Sigmoid colon (tissue), 7 donors: ENCODE measurements around the gene NEK4. TPM values are rescaled to one million over a fixed set of nuclear protein-coding genes. Genes with fewer than 3 reads are reported as not detected.
A peak's percentile ranks its signal among the peaks of the same experiment; 100 is the strongest.

Source experiments
- DNase-seq: peaks from one replicate; pipeline ENCODE4 v3.0.0-alpha.2; 2019
- H3K27ac ChIP-seq, 4 donors: fragments of 200-600 bp; sonication (generic); one replicate each; pipeline ENCODE4 v1.5.1; 2016 to 2019; ENCODE audit warnings: mild to moderate bottlenecking in 1 of 4
- H3K27me3 ChIP-seq, 3 donors: fragments of 200-600 bp; sonication (generic); one replicate each; pipeline ENCODE4 v1.5.1; 2019; ENCODE audit warnings: mild to moderate bottlenecking in 1 of 3
- H3K36me3 ChIP-seq, 4 donors: fragments of 200-600 bp; sonication (generic); one replicate each; pipeline ENCODE4 v1.5.1; 2016 to 2019
- H3K4me1 ChIP-seq, 4 donors: fragments of 200-600 bp; sonication (generic); one replicate each; pipeline ENCODE4 v1.5.1; 2017 to 2019
- H3K4me3 ChIP-seq, 4 donors: fragments of 200-600 bp; sonication (generic); one replicate each; pipeline ENCODE4 v1.5.1; 2017 to 2019; ENCODE audit warnings: mild to moderate bottlenecking in 2 of 4, moderate library complexity in 1 of 4
- H3K9me3 ChIP-seq, 4 donors: fragments of 200-600 bp in 3 of 4; sonication (generic) in 3 of 4; one replicate each; pipeline versions ENCODE4 v1.5.1 to v1.6.1; 2013 to 2019
- EP300 ChIP-seq, 4 donors: sonication (generic); formaldehyde crosslinking; IDR thresholded peaks; one replicate each; pipeline ENCODE4 v1.6.1; 2017; ENCODE audit warnings: antibody characterized with exemption in 4 of 4
- POLR2A ChIP-seq, 2 donors: fragments of 450-650 bp; IDR thresholded peaks; one replicate each; pipeline ENCODE4 v1.6.1; 2016; ENCODE audit warnings: antibody characterized with exemption in 2 of 2, mild to moderate bottlenecking in 2 of 2, moderate library complexity in 2 of 2
- POLR2AphosphoS5 ChIP-seq, 4 donors: sonication (generic); formaldehyde crosslinking; IDR thresholded peaks; one replicate each; pipeline ENCODE4 v1.6.1; 2017; ENCODE audit warnings: antibody characterized with exemption in 4 of 4
- WGBS, 2 donors: extraction: QIAGEN DNeasy Blood & Tissue Kit; methylation state at CpG; one replicate each; pipeline ENCODE4 v1.1.7; 2013; 5-methylcytosine and 5-hydroxymethylcytosine counted together
- intact Hi-C: fragments of 100-400 bp; cut with DNase I; formaldehyde crosslinking; loops from one replicate; pipeline ENCODE4 v1.15.1; 2023
- polyA plus RNA-seq, 3 donors: library from polyadenylated mRNA; stranded (reverse); fragments of 200-250 nt; gene quantifications; one replicate each; pipeline ENCODE4 v1.2.3, GENCODE V29; 2013
- small RNA-seq, 3 donors: library from RNA; depleted of rRNA; stranded (forward); fragments of <200 nt; gene quantifications; one replicate each; pipeline ENCODE3, GENCODE V24; 2016
- total RNA-seq, 4 donors: library from RNA; depleted of rRNA; stranded (reverse); fragments of >200 nt; gene quantifications; one replicate each; pipeline ENCODE4 v1.1.0, GENCODE V29; 2016
- TF ChIP-seq, protein P1 (sequence below), 4 experiments: fragments of 450-650 bp in 3 of 4; fragments of 200-600 bp in 1 of 4; IDR thresholded peaks; one replicate each; pipeline ENCODE4 v1.5.1; 2016 to 2019; ENCODE audit warnings: antibody characterized with exemption in 4 of 4, mild to moderate bottlenecking in 3 of 4, moderate library complexity in 2 of 4
- donor health status: healthy with polysubstance abuse.
- donor health status: Bipolar disorder and iron deficiency.
- donor health status: healthy.

Gene NEK4
- total and polyA plus RNA-seq, 7 donors = 7.4 to 19.4 (median 17.1) TPM

DNA sequence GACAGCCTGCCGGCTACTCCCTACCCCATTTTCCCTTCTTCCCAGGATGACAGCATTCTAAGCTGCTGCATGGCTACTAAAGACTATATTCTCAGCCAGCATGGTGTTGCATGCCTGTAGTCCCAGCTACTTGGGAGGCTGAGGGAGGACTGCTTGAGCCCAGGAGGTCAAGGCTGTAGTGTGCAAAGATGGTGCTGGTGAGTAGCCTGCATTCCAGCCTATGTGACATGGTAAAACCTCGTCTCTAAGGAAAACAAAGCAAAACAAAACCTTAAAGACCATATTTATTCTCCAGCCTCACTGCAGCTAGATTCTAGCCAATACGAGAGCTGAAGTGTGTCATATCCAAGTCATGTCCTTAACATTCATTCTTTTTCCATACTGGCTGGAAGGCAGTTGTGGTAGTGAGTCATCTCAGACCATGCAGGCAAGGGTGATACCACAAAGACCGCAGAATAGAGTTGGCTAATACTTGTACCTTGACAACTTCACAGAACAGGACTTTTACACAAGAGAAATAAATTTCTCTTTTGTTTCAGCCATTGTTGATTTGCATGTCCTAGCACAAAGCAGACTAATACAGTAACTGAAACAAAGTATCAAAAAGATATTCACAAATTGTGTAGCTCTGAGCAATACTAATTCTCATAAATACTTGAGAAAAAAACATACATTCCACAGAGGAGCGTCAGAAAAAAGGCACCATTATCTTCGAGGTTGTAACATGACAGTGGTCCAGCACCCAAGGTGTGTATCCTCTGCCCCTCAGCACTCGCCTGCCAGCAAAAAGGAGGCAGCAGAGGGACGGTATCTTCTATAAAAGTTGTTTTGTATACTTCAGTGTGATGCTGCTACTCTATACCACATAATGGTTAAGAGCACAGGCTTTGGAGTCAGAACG is 99.9 kb downstream of the NEK4 start:
- intact Hi-C loops = no loop called here
- H3K9me3 ChIP-seq = no peaks in the 10 kb centered on the region
- DNase-seq = no peak
- TF ChIP-seq, protein P1, sequence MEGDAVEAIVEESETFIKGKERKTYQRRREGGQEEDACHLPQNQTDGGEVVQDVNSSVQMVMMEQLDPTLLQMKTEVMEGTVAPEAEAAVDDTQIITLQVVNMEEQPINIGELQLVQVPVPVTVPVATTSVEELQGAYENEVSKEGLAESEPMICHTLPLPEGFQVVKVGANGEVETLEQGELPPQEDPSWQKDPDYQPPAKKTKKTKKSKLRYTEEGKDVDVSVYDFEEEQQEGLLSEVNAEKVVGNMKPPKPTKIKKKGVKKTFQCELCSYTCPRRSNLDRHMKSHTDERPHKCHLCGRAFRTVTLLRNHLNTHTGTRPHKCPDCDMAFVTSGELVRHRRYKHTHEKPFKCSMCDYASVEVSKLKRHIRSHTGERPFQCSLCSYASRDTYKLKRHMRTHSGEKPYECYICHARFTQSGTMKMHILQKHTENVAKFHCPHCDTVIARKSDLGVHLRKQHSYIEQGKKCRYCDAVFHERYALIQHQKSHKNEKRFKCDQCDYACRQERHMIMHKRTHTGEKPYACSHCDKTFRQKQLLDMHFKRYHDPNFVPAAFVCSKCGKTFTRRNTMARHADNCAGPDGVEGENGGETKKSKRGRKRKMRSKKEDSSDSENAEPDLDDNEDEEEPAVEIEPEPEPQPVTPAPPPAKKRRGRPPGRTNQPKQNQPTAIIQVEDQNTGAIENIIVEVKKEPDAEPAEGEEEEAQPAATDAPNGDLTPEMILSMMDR (IDR thresholded peaks at IDR 0.05) = no peak
- TF ChIP-seq POLR2AphosphoS5 (IDR thresholded peaks at IDR 0.05) (no peak), POLR2A (IDR thresholded peaks at IDR 0.05) (no peak), EP300 (IDR thresholded peaks at IDR 0.05) (no peak)
- 76 to 77% methylated on average over 9 of the region's 9 CpGs for WGBS, 2 donors
- H3K27me3 ChIP-seq = no peaks in the 10 kb centered on the region
- H3K27ac ChIP-seq = peak overlapping the region; percentile 21 to 63 (median 54)
- no peak overlapping the region for H3K4me3 ChIP-seq
- H3K36me3 ChIP-seq = peaks cover 0 to 68% (median 10%) of the 10 kb centered on the region in 4 donors
- H3K4me1 ChIP-seq = peaks cover 0 to 22% (median 17%) of the 10 kb centered on the region in 4 donors

- WGBS, 2 donors = 95 to 96% methylated on average over 3 of the region's 3 CpGs
These were observed 107.6 kb downstream of the NEK4 start for GRCh38 chr3:52663098-52663497.

DNA sequence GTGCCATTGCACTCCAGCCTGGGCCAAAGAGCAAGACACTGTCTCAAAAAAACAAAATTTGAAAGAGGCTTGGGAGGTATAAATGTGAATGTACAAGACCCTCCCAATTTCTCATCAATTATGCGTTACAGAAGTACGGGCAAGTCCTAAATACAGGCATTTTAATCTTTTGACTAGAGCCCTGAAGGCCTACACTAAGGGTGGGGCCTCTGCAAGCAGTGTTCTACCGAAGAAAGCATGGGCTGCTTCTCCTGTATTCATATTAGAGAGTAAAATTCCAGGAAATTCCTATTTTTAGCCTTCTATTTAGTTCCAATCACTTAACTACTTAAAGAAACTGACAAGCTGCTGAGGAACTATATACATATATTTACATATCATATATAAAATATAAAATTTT is 110.7 kb downstream of the NEK4 start:
- TF ChIP-seq POLR2A (IDR thresholded peaks at IDR 0.05) (no peak), EP300 (IDR thresholded peaks at IDR 0.05) (no peak), POLR2AphosphoS5 (IDR thresholded peaks at IDR 0.05) (no peak)
- TF ChIP-seq, protein P1 (IDR thresholded peaks at IDR 0.05) = no peak
- Histone ChIP-seq H3K27ac (no peak overlapping the region), H3K36me3 (peaks cover 27 to 88% (median 42%) of the 10 kb centered on the region in 4 donors), H3K27me3 (no peaks in the 10 kb centered on the region), H3K9me3 (no peaks in the 10 kb centered on the region), H3K4me3 (no peak overlapping the region), H3K4me1 (no peaks in the 10 kb centered on the region)
- intact Hi-C loops = no loop called here
- 63 to 94% methylated on average over 3 of the region's 3 CpGs for WGBS, 2 donors
- DNase-seq = no peak

More at GRCh38 chr3:52663098-52663497, 107.6 kb downstream of the NEK4 start:
- TF ChIP-seq EP300 (IDR thresholded peaks at IDR 0.05) = no peak
- TF ChIP-seq, protein P1 (IDR thresholded peaks at IDR 0.05) = no peak
- TF ChIP-seq POLR2AphosphoS5 (IDR thresholded peaks at IDR 0.05) = no peak
- no peak for TF ChIP-seq POLR2A (IDR thresholded peaks at IDR 0.05)
- Histone ChIP-seq H3K4me1 (no peaks in the 10 kb centered on the region), H3K27ac (no peak overlapping the region), H3K27me3 (no peaks in the 10 kb centered on the region), H3K9me3 (no peaks in the 10 kb centered on the region), H3K4me3 (no peak overlapping the region), H3K36me3 (peaks cover 16 to 88% (median 26%) of the 10 kb centered on the region in 4 donors)
- no peak for DNase-seq
- intact Hi-C loops = no loop called here

Small RNAs within 50 kb of the gene (small RNA-seq; reads per million reads assigned to genes)
- gene AC006254.2 (0 reads per million in 3 donors), gene RF00569 (2,943 to 5,159 (median 3,212) reads per million in 3 donors), gene RF01183 (0 reads per million in 3 donors), gene SNORD19 (0 reads per million in 3 donors), gene SNORD19B (0 reads per million in 3 donors), gene SNORD69 (1,990 to 3,393 (median 3,275) reads per million in 3 donors)

Other genes starting within 250 kb of the NEK4 start
- 10 to 100 TPM; 13.8 to 23.7 (median 17.3) TPM for gene NT5DC2, start 237.1 kb downstream of the NEK4 start, total RNA-seq
- gene NT5DC2, start 237.1 kb downstream of the NEK4 start, polyA plus RNA-seq = 10 to 100 TPM in 2 of 3 donors, 1 to 10 TPM in 1; 9.0 to 32.8 (median 12.9) TPM
- 1 to 10 TPM in 3 of 4 donors, under 1 TPM in 1; 0.54 to 2.9 (median 1.9) TPM for gene UQCC5, start 234.3 kb downstream of the NEK4 start, total RNA-seq
- gene UQCC5, start 234.3 kb downstream of the NEK4 start, polyA plus RNA-seq = 10 to 100 TPM in 2 of 3 donors, 1 to 10 TPM in 1; 7.8 to 15.6 (median 11.8) TPM
- gene PBRM1, start 85.0 kb downstream of the NEK4 start, total RNA-seq = 10 to 100 TPM; 82.8 to 94.2 (median 90.1) TPM
- 10 to 100 TPM in 1 of 3 donors, 1 to 10 TPM in 2; 8.4 to 19.8 (median 9.9) TPM for gene PBRM1, start 85.0 kb downstream of the NEK4 start, polyA plus RNA-seq
- 10 to 100 TPM; 22.4 to 42.5 (median 36.2) TPM for gene GNL3, start 84.9 kb downstream of the NEK4 start, total RNA-seq
- gene GNL3, start 84.9 kb downstream of the NEK4 start, polyA plus RNA-seq = 10 to 100 TPM; 34.2 to 76.6 (median 39.8) TPM
- gene GLT8D1, start 65.1 kb downstream of the NEK4 start, total RNA-seq = 10 to 100 TPM; 31.5 to 47.4 (median 35.7) TPM
- gene GLT8D1, start 65.1 kb downstream of the NEK4 start, polyA plus RNA-seq = 10 to 100 TPM in 2 of 3 donors, 1 to 10 TPM in 1; 9.2 to 29.4 (median 11.4) TPM
- gene SPCS1, start 64.8 kb downstream of the NEK4 start, total RNA-seq = 100 to 1,000 TPM in 3 of 4 donors, 10 to 100 TPM in 1; 62.0 to 140 (median 109) TPM
- gene SPCS1, start 64.8 kb downstream of the NEK4 start, polyA plus RNA-seq = 100 to 1,000 TPM in 2 of 3 donors, 10 to 100 TPM in 1; 96.1 to 191 (median 113) TPM
- not detected for gene ITIH1, start 6.7 kb upstream of the NEK4 start, total RNA-seq
- under 1 TPM in 1 of 3 donors, not detected in 2; 0.85 TPM for gene ITIH1, start 6.7 kb upstream of the NEK4 start, polyA plus RNA-seq
- gene ITIH3, start 23.9 kb upstream of the NEK4 start, total RNA-seq = 1 to 10 TPM in 1 of 4 donors, under 1 TPM in 2, not detected in 1; 0.14 to 2.3 (median 0.36) TPM
- gene ITIH3, start 23.9 kb upstream of the NEK4 start, polyA plus RNA-seq = under 1 TPM in 1 of 3 donors, not detected in 2; 0.95 TPM
- gene ITIH4, start 59.7 kb upstream of the NEK4 start, total RNA-seq = 10 to 100 TPM in 1 of 4 donors, 1 to 10 TPM in 3; 2.5 to 12.2 (median 6.7) TPM
- gene ITIH4, start 59.7 kb upstream of the NEK4 start, polyA plus RNA-seq = 1 to 10 TPM in 1 of 3 donors, not detected in 2; 5.4 TPM
- 10 to 100 TPM in 1 of 4 donors, 1 to 10 TPM in 3; 4.2 to 12.7 (median 6.9) TPM for gene MUSTN1, start 64.1 kb upstream of the NEK4 start, total RNA-seq
- gene MUSTN1, start 64.1 kb upstream of the NEK4 start, polyA plus RNA-seq = 10 to 100 TPM in 1 of 3 donors, 1 to 10 TPM in 1, not detected in 1; 7.2 to 11.1 TPM
- 10 to 100 TPM; 11.5 to 19.5 (median 14.7) TPM for gene STIMATE, start 126.6 kb upstream of the NEK4 start, total RNA-seq
- 1 to 10 TPM; 2.5 to 7.7 (median 4.8) TPM for gene STIMATE, start 126.6 kb upstream of the NEK4 start, polyA plus RNA-seq